Measurements from ENCODE around the gene TBCB. TPM values are rescaled to one million over a fixed set of nuclear protein-coding genes. Genes with fewer than 3 reads are reported as not detected.
A peak's percentile ranks its signal among the peaks of the same experiment; 100 is the strongest.

Gene TBCB
- polyA plus RNA-seq, 1 of the 3 experiments (the other 2 are of a cell fraction) = 712 TPM

DNA sequence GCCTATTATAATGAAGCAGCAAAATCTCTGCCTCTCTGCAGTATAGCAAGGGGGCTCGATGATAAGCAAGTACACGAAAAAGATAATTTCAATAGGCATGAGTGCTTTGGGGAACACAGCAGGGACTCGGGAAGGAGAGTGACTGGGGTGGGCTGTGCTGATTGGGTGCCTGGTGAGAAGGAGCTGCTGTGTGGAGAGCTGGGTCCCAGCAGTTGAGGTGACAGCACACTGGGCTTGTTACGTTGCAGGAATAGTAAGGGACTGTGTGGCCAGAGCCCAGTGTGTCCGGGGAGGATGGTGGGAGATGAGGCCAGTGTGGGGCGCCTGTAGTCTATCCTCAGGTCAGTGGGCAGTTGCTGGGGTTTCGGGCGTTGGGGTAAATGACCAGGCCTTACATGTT lies 43.2 kb upstream of the TBCB start (continued):
- TF ChIP-seq, protein P1, sequence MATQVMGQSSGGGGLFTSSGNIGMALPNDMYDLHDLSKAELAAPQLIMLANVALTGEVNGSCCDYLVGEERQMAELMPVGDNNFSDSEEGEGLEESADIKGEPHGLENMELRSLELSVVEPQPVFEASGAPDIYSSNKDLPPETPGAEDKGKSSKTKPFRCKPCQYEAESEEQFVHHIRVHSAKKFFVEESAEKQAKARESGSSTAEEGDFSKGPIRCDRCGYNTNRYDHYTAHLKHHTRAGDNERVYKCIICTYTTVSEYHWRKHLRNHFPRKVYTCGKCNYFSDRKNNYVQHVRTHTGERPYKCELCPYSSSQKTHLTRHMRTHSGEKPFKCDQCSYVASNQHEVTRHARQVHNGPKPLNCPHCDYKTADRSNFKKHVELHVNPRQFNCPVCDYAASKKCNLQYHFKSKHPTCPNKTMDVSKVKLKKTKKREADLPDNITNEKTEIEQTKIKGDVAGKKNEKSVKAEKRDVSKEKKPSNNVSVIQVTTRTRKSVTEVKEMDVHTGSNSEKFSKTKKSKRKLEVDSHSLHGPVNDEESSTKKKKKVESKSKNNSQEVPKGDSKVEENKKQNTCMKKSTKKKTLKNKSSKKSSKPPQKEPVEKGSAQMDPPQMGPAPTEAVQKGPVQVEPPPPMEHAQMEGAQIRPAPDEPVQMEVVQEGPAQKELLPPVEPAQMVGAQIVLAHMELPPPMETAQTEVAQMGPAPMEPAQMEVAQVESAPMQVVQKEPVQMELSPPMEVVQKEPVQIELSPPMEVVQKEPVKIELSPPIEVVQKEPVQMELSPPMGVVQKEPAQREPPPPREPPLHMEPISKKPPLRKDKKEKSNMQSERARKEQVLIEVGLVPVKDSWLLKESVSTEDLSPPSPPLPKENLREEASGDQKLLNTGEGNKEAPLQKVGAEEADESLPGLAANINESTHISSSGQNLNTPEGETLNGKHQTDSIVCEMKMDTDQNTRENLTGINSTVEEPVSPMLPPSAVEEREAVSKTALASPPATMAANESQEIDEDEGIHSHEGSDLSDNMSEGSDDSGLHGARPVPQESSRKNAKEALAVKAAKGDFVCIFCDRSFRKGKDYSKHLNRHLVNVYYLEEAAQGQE (IDR thresholded peaks at IDR 0.05; ENCODE audit: low read depth, low read length) = no peak
- no peak for TF ChIP-seq RXRA (IDR thresholded peaks at IDR 0.05; ENCODE audit: borderline replicate concordance, low read depth)
- no peak for TF ChIP-seq ELF1 (IDR thresholded peaks at IDR 0.05)
- TF ChIP-seq RFX5 (IDR thresholded peaks at IDR 0.05; ENCODE audit: low read length) = no peak
- TF ChIP-seq FOSL2 (IDR thresholded peaks at IDR 0.05; ENCODE audit: borderline replicate concordance, low read depth) = no peak
- TF ChIP-seq FOXM1 (IDR thresholded peaks at IDR 0.05; ENCODE audit: low read depth) = no peak
- TF ChIP-seq NRF1 (IDR thresholded peaks at IDR 0.05; ENCODE audit: low read depth, low read length) = no peak
- TF ChIP-seq NFIC (IDR thresholded peaks at IDR 0.05; ENCODE audit: borderline replicate concordance) = no peak

DNA sequence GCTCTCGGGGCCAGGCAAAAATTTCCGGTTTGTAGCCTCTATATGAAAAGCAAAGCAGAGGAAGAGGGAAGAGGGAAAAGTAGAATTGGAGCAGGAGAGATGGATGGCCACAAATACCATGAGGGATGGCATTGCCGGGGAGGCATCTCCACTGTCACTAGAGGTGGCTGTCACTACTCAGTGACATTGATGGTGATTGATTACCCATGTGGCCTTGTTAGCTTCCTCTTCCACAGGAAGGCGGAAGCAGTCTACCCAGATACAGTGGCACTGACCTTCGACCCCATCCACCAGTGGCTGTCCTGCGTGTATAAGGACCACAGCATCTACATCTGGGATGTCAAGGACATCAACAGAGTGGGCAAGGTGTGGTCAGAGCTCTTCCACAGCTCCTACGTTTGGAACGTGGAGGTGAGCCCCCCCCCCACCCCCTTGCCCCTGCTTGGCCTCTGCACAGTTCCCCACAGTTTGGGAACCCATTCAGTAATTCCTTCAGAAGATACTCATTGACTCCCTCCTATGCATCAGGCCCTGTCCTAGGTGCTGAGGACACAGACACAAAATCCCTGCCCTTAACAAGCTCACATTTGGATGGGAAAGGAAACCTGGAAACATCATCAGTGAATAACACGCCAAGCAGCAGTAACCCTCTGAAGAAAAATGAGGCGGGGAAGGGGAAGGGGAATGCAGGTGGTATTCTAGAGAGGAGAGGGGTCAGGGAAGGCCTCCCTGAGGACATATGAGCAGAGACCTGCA lies 42.0 kb upstream of the TBCB start:
- CTCF ChIA-PET = interaction anchor here (1.2 to 3.0 kb wide), 2 partner anchors 18 to 126 kb away, joined by 3 to 16 read pairs; partner anchors contain the start of genes THAP8 and WDR62
- POLR2A ChIA-PET = no interaction called here
- DNase-seq = no peak

More for the DNA sequence above, 42.0 kb upstream of the TBCB start:
- Histone ChIP-seq H3K79me2 (ENCODE audit: insufficient read depth) (no peaks in the 10 kb centered on the region), H3F3A (replicated peaks; ENCODE audit: insufficient read depth) (peaks cover 11% of the 10 kb centered on the region), H3K4me3 (ENCODE audit: low read depth in 2 of 2, low read length in 1 of 2) (no peak overlapping the region), H3K27me3 (ENCODE audit: insufficient read depth) (no peaks in the 10 kb centered on the region), H3K9ac (no peak overlapping the region), H2AFZ (ENCODE audit: low read depth) (no peak overlapping the region), H3K36me3 (replicated peaks in 1 of 2; ENCODE audit: control insufficient read depth in 1 of 2, insufficient read depth in 2 of 2, low read length in 1 of 2) (peaks cover 5 to 15% of the 10 kb centered on the region in 2 experiments), H3K4me1 (ENCODE audit: control insufficient read depth in 1 of 2, insufficient read depth in 2 of 2, low read depth in 1 of 2, low read length in 1 of 2) (peaks cover 0 to 12% of the 10 kb centered on the region in 2 experiments; a peak in 1 of 4 replicates), H3K9me3 (no peaks in the 10 kb centered on the region), H3K27ac (ENCODE audit: low read depth in 2 of 2, low read length in 1 of 2) (no peak overlapping the region), H4K20me1 (ENCODE audit: insufficient read depth) (peaks cover 26% of the 10 kb centered on the region), H3K4me2 (no peak overlapping the region), H3K9me2 (no peaks in the 10 kb centered on the region)
- 89% methylated on average over 10 of the region's 10 CpGs for WGBS (ENCODE audit: low lambda C conversion rate)
- TF ChIP-seq, protein P1 (IDR thresholded peaks at IDR 0.05; ENCODE audit: low read depth, low read length) = peak; percentile 87
- TF ChIP-seq NFIC (IDR thresholded peaks at IDR 0.05; ENCODE audit: borderline replicate concordance) = no peak
